Measurements from ENCODE around the gene DNAJC28. TPM values are rescaled to one million over a fixed set of nuclear protein-coding genes. Genes with fewer than 3 reads are reported as not detected.
"Not testable (repeated sequence)": the region's sequence is repeated elsewhere in the genome, so short reads cannot be mapped to it uniquely, and the experiment has no call there.

Gene DNAJC28
- total and polyA plus RNA-seq, 3 experiments from 2014 or later = 0.60 to 1.7 (median 0.63) TPM

GRCh38 chr21:33522297-33522952, 30.9 kb upstream of the DNAJC28 start:
- DNase-seq = no peak
- H3K4me3 ChIP-seq (ENCODE audit: low read length) = no peak overlapping the region
- H3K27ac Mint-ChIP-seq = peak overlapping the region in 1 of 8 donors; percentile 7
- no peaks in the 10 kb centered on the region for H3K27me3 ChIP-seq (ENCODE audit: insufficient read depth, low read length, poor library complexity, severe bottlenecking)
- no peak overlapping the region for H3K27ac ChIP-seq (ENCODE audit: low read depth, low read length)
- no peaks in the 10 kb centered on the region for H3K27me3 Mint-ChIP-seq
- peaks cover 21% of the 10 kb centered on the region for H3K36me3 ChIP-seq (ENCODE audit: insufficient read depth, low read length)
- H3K4me1 Mint-ChIP-seq = no peaks in the 10 kb centered on the region
- no peaks in the 10 kb centered on the region for H3K9me3 Mint-ChIP-seq
- H3K4me3 Mint-ChIP-seq = no peak overlapping the region
- ChIA-PET POLR2A (no interaction called here), CTCF (no interaction called here)
- H3K36me3 Mint-ChIP-seq = peaks cover 5 to 61% (median 21%) of the 10 kb centered on the region in 3 donors
- H3K4me1 ChIP-seq (ENCODE audit: insufficient read depth, low read length) = no peaks in the 10 kb centered on the region
- H3K9me3 ChIP-seq (ENCODE audit: low read length) = no peaks in the 10 kb centered on the region

DNA sequence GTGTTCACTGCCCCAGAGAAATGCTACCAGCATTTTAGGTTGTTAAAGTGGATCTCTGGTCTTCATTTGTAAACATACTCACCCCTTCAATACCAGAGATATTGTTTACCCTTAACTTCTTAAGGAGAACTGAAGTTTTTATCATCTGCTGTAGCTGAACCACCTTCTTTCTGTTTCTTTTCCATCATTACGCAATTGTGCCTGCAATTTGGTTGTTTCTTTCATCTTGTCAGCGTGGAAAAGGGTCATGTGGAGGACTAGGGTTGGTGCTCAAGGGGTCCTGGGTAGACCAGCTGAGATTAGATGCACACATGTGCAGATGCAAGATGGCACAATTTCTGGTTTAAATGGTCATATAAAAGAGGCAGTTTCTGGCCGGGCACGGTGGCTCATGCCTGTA, 27.4 kb upstream of the DNAJC28 start:
- no peaks in the 10 kb centered on the region for H3K4me1 ChIP-seq (ENCODE audit: insufficient read depth, low read length)
- Mint-ChIP-seq H3K4me3 (no peak overlapping the region), H3K27ac (peak overlapping the region in 2 of 8 donors; percentile 33 to 61), H3K36me3 (peaks cover 13 to 66% (median 32%) of the 10 kb centered on the region in 3 donors), H3K4me1 (no peaks in the 10 kb centered on the region), H3K9me3 (no peaks in the 10 kb centered on the region), H3K27me3 (no peaks in the 10 kb centered on the region)
- H3K9me3 ChIP-seq (ENCODE audit: low read length) = no peaks in the 10 kb centered on the region
- H3K27me3 ChIP-seq (ENCODE audit: insufficient read depth, low read length, poor library complexity, severe bottlenecking) = no peaks in the 10 kb centered on the region
- POLR2A ChIA-PET = no interaction called here
- no peak overlapping the region for H3K4me3 ChIP-seq (ENCODE audit: low read length)
- no peak overlapping the region for H3K27ac ChIP-seq (ENCODE audit: low read depth, low read length)
- no peak for DNase-seq
- CTCF ChIA-PET = interaction anchor here (0.6 to 2.7 kb wide), 2 partner anchors 87 to 260 kb away, joined by 3 to 7 read pairs; no protein-coding TSS in a partner anchor
- H3K36me3 ChIP-seq (ENCODE audit: insufficient read depth, low read length) = peaks cover 37% of the 10 kb centered on the region

DNA sequence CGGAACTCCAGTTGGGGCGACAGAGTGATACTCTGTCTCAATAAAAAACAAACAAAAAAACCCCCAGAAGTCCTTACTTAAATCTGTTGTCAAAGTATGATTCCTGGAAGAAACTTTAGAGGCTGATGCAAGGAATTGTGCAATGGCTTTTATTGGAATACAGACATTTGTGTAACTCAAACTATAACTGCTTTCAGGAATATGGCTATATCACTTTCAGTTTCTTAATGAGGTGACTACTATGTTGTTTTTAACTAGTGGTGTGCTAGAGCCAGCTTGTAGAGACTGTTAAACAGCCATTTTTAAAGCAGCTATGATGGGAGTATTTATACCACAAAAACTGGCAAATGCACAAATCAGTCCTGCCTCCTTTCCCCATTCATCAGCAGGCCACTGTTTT, 22.7 kb upstream of the DNAJC28 start:
- no peak overlapping the region for H3K27ac ChIP-seq (ENCODE audit: low read depth, low read length)
- CTCF ChIA-PET = no interaction called here
- no peaks in the 10 kb centered on the region for H3K9me3 ChIP-seq (ENCODE audit: low read length)
- no peaks in the 10 kb centered on the region for H3K27me3 Mint-ChIP-seq
- H3K27me3 ChIP-seq (ENCODE audit: insufficient read depth, low read length, poor library complexity, severe bottlenecking) = no peaks in the 10 kb centered on the region
- H3K27ac Mint-ChIP-seq = peak overlapping the region in 1 of 8 donors; percentile 88
- no peaks in the 10 kb centered on the region for H3K9me3 Mint-ChIP-seq
- no peak for DNase-seq
- H3K4me3 ChIP-seq (ENCODE audit: low read length) = no peak overlapping the region
- no peak overlapping the region for H3K4me3 Mint-ChIP-seq
- H3K4me1 Mint-ChIP-seq = no peaks in the 10 kb centered on the region
- peaks cover 15 to 81% (median 39%) of the 10 kb centered on the region in 3 donors for H3K36me3 Mint-ChIP-seq
- H3K36me3 ChIP-seq (ENCODE audit: insufficient read depth, low read length) = peaks cover 47% of the 10 kb centered on the region
- H3K4me1 ChIP-seq (ENCODE audit: insufficient read depth, low read length) = no peaks in the 10 kb centered on the region
- POLR2A ChIA-PET = interaction anchor here (0.6 kb wide), 1 partner anchor 9 kb away, joined by 13 read pairs; no protein-coding TSS in a partner anchor

DNA sequence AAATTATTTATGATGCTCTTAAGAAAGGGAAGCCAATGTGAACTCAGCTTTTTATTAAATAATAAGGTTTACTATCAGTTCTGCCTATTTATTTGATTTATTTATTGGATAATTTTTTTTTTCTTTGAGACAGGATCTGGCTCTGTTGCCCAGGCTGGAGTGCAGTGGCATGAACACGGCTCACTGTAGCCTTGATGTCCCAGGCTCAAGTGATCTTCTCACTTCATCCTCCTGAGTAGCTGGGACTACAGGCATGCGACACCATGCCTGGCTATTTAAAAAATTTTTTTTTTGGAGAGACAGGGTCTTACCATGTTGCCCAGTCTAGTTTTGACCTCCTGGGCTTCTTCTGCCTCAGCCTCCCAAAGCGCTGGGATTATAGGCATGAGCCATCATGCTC, 21.0 kb upstream of the DNAJC28 start:
- Mint-ChIP-seq H3K36me3 (peaks cover 24 to 77% (median 38%) of the 10 kb centered on the region in 3 donors), H3K27ac (no peak overlapping the region), H3K9me3 (no peaks in the 10 kb centered on the region), H3K4me1 (no peaks in the 10 kb centered on the region), H3K4me3 (no peak overlapping the region), H3K27me3 (no peaks in the 10 kb centered on the region)
- no peaks in the 10 kb centered on the region for H3K4me1 ChIP-seq (ENCODE audit: insufficient read depth, low read length)
- no peaks in the 10 kb centered on the region for H3K27me3 ChIP-seq (ENCODE audit: insufficient read depth, low read length, poor library complexity, severe bottlenecking)
- H3K4me3 ChIP-seq (ENCODE audit: low read length) = no peak overlapping the region
- no peak overlapping the region for H3K27ac ChIP-seq (ENCODE audit: low read depth, low read length)
- peaks cover 43% of the 10 kb centered on the region for H3K36me3 ChIP-seq (ENCODE audit: insufficient read depth, low read length)
- ChIA-PET CTCF (no interaction called here), POLR2A (interaction anchor here (0.6 kb wide), 1 partner anchor 12 kb away, joined by 9 read pairs; no protein-coding TSS in a partner anchor)
- no peaks in the 10 kb centered on the region for H3K9me3 ChIP-seq (ENCODE audit: low read length)
- no peak for DNase-seq

- H3K9me3 ChIP-seq (ENCODE audit: low read length) = no peaks in the 10 kb centered on the region
- H3K27ac ChIP-seq (ENCODE audit: low read depth, low read length) = no peak overlapping the region
- Mint-ChIP-seq H3K36me3 (peaks cover 23 to 75% (median 38%) of the 10 kb centered on the region in 3 donors), H3K4me1 (no peaks in the 10 kb centered on the region), H3K27ac (no peak overlapping the region), H3K4me3 (no peak overlapping the region), H3K27me3 (no peaks in the 10 kb centered on the region), H3K9me3 (peaks cover 0 to 3% (median 0%) of the 10 kb centered on the region in 5 donors)
- no peak overlapping the region for H3K4me3 ChIP-seq (ENCODE audit: low read length)
- POLR2A ChIA-PET = no interaction called here
- DNase-seq = no peak
- no peaks in the 10 kb centered on the region for H3K27me3 ChIP-seq (ENCODE audit: insufficient read depth, low read length, poor library complexity, severe bottlenecking)
- CTCF ChIA-PET = interaction anchor here (1.0 kb wide), 1 partner anchor 9 kb away, joined by 3 read pairs; no protein-coding TSS in a partner anchor
- H3K36me3 ChIP-seq (ENCODE audit: insufficient read depth, low read length) = peaks cover 35% of the 10 kb centered on the region
- H3K4me1 ChIP-seq (ENCODE audit: insufficient read depth, low read length) = no peaks in the 10 kb centered on the region
Measured at GRCh38 chr21:33511639-33512038, 20.1 kb upstream of the DNAJC28 start.

DNA sequence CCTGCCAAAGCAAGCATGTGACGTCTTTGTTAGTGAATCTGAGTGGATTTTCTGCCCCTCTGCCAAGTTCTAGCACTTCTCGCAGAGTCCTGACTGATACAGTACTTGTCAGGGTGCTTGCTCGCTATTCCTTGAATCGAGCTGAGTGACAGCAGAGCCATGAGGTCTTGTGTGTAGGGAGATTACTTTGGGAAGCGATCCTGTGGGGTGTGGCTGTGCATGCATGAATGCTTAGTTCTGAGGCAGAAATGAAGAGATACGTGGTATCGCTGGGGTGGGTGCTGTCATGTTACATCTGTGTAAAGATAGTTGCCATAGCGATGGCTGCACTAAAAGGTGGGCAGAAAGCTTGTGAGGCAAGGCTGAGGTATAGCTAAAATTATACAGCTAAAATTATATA, 19.3 kb upstream of the DNAJC28 start:
- H3K27ac Mint-ChIP-seq = peak overlapping the region in 1 of 8 donors; percentile 65
- ChIA-PET CTCF (interaction anchor here (1.0 kb wide), 1 partner anchor 9 kb away, joined by 3 read pairs; no protein-coding TSS in a partner anchor), POLR2A (no interaction called here)
- H3K4me1 ChIP-seq (ENCODE audit: insufficient read depth, low read length) = no peaks in the 10 kb centered on the region
- no peaks in the 10 kb centered on the region for H3K4me1 Mint-ChIP-seq
- no peaks in the 10 kb centered on the region for H3K27me3 Mint-ChIP-seq
- no peaks in the 10 kb centered on the region for H3K9me3 ChIP-seq (ENCODE audit: low read length)
- H3K4me3 Mint-ChIP-seq = no peak overlapping the region
- H3K36me3 Mint-ChIP-seq = peaks cover 23 to 74% (median 36%) of the 10 kb centered on the region in 3 donors
- no peak overlapping the region for H3K27ac ChIP-seq (ENCODE audit: low read depth, low read length)
- no peak overlapping the region for H3K4me3 ChIP-seq (ENCODE audit: low read length)
- DNase-seq = no peak
- H3K36me3 ChIP-seq (ENCODE audit: insufficient read depth, low read length) = peaks cover 30% of the 10 kb centered on the region
- no peaks in the 10 kb centered on the region for H3K27me3 ChIP-seq (ENCODE audit: insufficient read depth, low read length, poor library complexity, severe bottlenecking)
- peaks cover 0 to 3% (median 0%) of the 10 kb centered on the region in 5 donors for H3K9me3 Mint-ChIP-seq

- DNase-seq; POLR2A ChIA-PET; H3K9me3 Mint-ChIP-seq; H3K4me3 Mint-ChIP-seq; H3K4me1 Mint-ChIP-seq; CTCF ChIA-PET; H3K4me1 ChIP-seq (ENCODE audit: insufficient read depth, low read length); H3K9me3 ChIP-seq (ENCODE audit: low read length); H3K4me3 ChIP-seq (ENCODE audit: low read length); H3K27ac Mint-ChIP-seq; H3K27me3 ChIP-seq (ENCODE audit: insufficient read depth, low read length, poor library complexity, severe bottlenecking); H3K27me3 Mint-ChIP-seq; H3K27ac ChIP-seq (ENCODE audit: low read depth, low read length): not testable (repeated sequence)
- peaks cover 29% of the 10 kb centered on the region for H3K36me3 ChIP-seq (ENCODE audit: insufficient read depth, low read length)
- peaks cover 26 to 81% (median 47%) of the 10 kb centered on the region in 3 donors for H3K36me3 Mint-ChIP-seq
Measured at GRCh38 chr21:33507003-33507402, 15.5 kb upstream of the DNAJC28 start.

GRCh38 chr21:33505833-33506232, 14.3 kb upstream of the DNAJC28 start:
- POLR2A ChIA-PET = interaction anchor here (0.7 kb wide), 1 partner anchor 26 kb away, joined by 3 read pairs; the partner anchor contains the start of gene TMEM50B
- Histone ChIP-seq H3K27ac (ENCODE audit: low read depth, low read length) (no peak overlapping the region), H3K36me3 (ENCODE audit: insufficient read depth, low read length) (peaks cover 22% of the 10 kb centered on the region), H3K9me3 (ENCODE audit: low read length) (no peaks in the 10 kb centered on the region), H3K4me3 (ENCODE audit: low read length) (no peak overlapping the region), H3K27me3 (ENCODE audit: insufficient read depth, low read length, poor library complexity, severe bottlenecking) (no peaks in the 10 kb centered on the region), H3K4me1 (ENCODE audit: insufficient read depth, low read length) (no peaks in the 10 kb centered on the region)
- H3K4me1 Mint-ChIP-seq = no peaks in the 10 kb centered on the region
- no peak overlapping the region for H3K4me3 Mint-ChIP-seq
- no peaks in the 10 kb centered on the region for H3K27me3 Mint-ChIP-seq
- peaks cover 0 to 3% (median 0%) of the 10 kb centered on the region in 5 donors for H3K9me3 Mint-ChIP-seq
- DNase-seq = no peak
- CTCF ChIA-PET = interaction anchor here (0.6 kb wide), 1 partner anchor 99 kb away, joined by 3 read pairs; no protein-coding TSS in a partner anchor
- H3K36me3 Mint-ChIP-seq = peaks cover 24 to 73% (median 38%) of the 10 kb centered on the region in 3 donors
- H3K27ac Mint-ChIP-seq = peak overlapping the region in 1 of 8 donors; percentile 43

All from CD8-positive, alpha-beta memory T cell (primary cell).